GM12878 (cell line): ENCODE measurements around the gene EPB41L2. TPM values are rescaled to one million over a fixed set of nuclear protein-coding genes. Genes with fewer than 3 reads are reported as not detected.

ENCODE experiments used
- ATAC-seq: fragments of 200-7000 bp; cut with Tn5 transposase; 3 replicates; pipeline ENCODE4 v1.9.1; 2020; ENCODE audit warnings: mild to moderate bottlenecking, moderate library complexity
- BruUV-seq: library from RNA; stranded (reverse); fragments of 400-500 nt; replicated peaks from 2 replicates; lab custom pipeline; 2021; lab: Mats Ljungman, UMichigan
- CTCF ChIA-PET: fragments of 300-600 bp; sonication (Branson Sonifier 250); formaldehyde crosslinking; extraction: SDS; loops from one replicate; lab custom pipeline; 2021; ENCODE audit warnings: inconsistent platforms; lab: Yijun Ruan, JAX
- POLR2A ChIA-PET: fragments of 350-600 bp; formaldehyde crosslinking; extraction: SDS; loops from one replicate; lab custom pipeline; 2021; ENCODE audit warnings: inconsistent platforms; lab: Charles Lee
- RAD21 ChIA-PET: fragments of 300-600 bp; sonication (Branson Sonifier 250); formaldehyde crosslinking; loops from one replicate; lab custom pipeline; 2023; ENCODE audit warnings: antibody characterized with exemption; ENCODE audit not compliant: unreplicated experiment; lab: Charles Lee
- SMC1A ChIA-PET: fragments of 300-600 bp; sonication (Branson Sonifier 250); formaldehyde crosslinking; loops from one replicate; lab custom pipeline; 2023; ENCODE audit not compliant: unreplicated experiment, uncharacterized antibody; lab: Charles Lee
- DNase-seq: peaks from one replicate; pipeline ENCODE4 v3.0.0-alpha.2; 2011; ENCODE audit warnings: low read depth, low spot score
- FAIRE-seq: peaks from 3 replicates; lab custom pipeline; 2011; peaks lifted over from hg19 to GRCh38; lab: Jason Lieb, UNC
- H2AFZ ChIP-seq: 2 replicates; pipeline ENCODE4 v1.6.0; 2011; ENCODE audit warnings: low read depth, low read length, control low read depth; ENCODE audit not compliant: control insufficient read depth
- H3K27ac ChIP-seq: 2 replicates; pipeline ENCODE4 v1.5.1; 2011; ENCODE audit warnings: control low read depth; ENCODE audit not compliant: control insufficient read depth, insufficient read depth
- H3K27me3 ChIP-seq, 2 experiments: replicated peaks in 1 of 2; 2 replicates each; pipeline versions ENCODE4 v1.6.0 to v1.6.1; 2011; ENCODE audit warnings: low read length in 1 of 2; ENCODE audit not compliant: control insufficient read depth in 2 of 2, insufficient read depth in 2 of 2
- H3K36me3 ChIP-seq, 2 experiments: 2 replicates each; pipeline ENCODE4 v1.5.1; 2011; ENCODE audit warnings: low read length in 1 of 2; ENCODE audit not compliant: control insufficient read depth in 2 of 2, insufficient read depth in 2 of 2
- H3K4me1 ChIP-seq: 2 replicates; pipeline ENCODE4 v1.6.1; 2011; ENCODE audit warnings: mild to moderate bottlenecking, low read length, moderate library complexity, mixed read lengths; ENCODE audit not compliant: control insufficient read depth, insufficient read depth
- H3K4me2 ChIP-seq: 2 replicates; pipeline ENCODE4 v1.6.0; 2011; ENCODE audit warnings: control low read depth; ENCODE audit not compliant: control insufficient read depth, insufficient read depth
- H3K4me3 ChIP-seq: fragments of 200-600 bp; sonication (generic); 2 replicates; pipeline ENCODE4 v1.5.1; 2016
- H3K79me2 ChIP-seq: 2 replicates; pipeline ENCODE4 v1.6.0; 2011; ENCODE audit warnings: low read length; ENCODE audit not compliant: control insufficient read depth, insufficient read depth
- H3K9ac ChIP-seq: 2 replicates; pipeline ENCODE4 v1.8.0; 2011; ENCODE audit warnings: low read length, control low read depth, mixed read lengths; ENCODE audit not compliant: control insufficient read depth, insufficient read depth
- H3K9me3 ChIP-seq: replicated peaks from 3 replicates; pipeline ENCODE4 v1.5.1; 2011; ENCODE audit warnings: mild to moderate bottlenecking, low read length; ENCODE audit not compliant: control insufficient read depth, insufficient read depth
- H4K20me1 ChIP-seq: 2 replicates; pipeline ENCODE4 v1.6.0; 2011; ENCODE audit not compliant: control insufficient read depth, insufficient read depth
- DPF2 ChIP-seq: fragments of 450-650 bp; IDR thresholded peaks from 2 replicates; pipeline ENCODE4 v1.6.1; 2017; ENCODE audit warnings: mild to moderate bottlenecking
- ETV6 ChIP-seq, 2 experiments: fragments of 450-650 bp in 1 of 2; IDR thresholded peaks in 1 of 2; conservative IDR thresholded peaks in 1 of 2; 2 replicates each; pipeline ENCODE4 v1.6.1; 2014; ENCODE audit warnings: antibody characterized with exemption in 1 of 2, borderline replicate concordance in 1 of 2, low read depth in 1 of 2, mild to moderate bottlenecking in 1 of 2, moderate library complexity in 1 of 2
- IKZF2 ChIP-seq, 2 experiments: fragments of 450-650 bp; IDR thresholded peaks; 2 replicates each; pipeline ENCODE4 v1.6.1; 2017; ENCODE audit warnings: mild to moderate bottlenecking in 2 of 2, moderate library complexity in 2 of 2
- IRF3 ChIP-seq: fragments of 450-650 bp; IDR thresholded peaks from 2 replicates; pipeline ENCODE4 v1.6.1; 2014; ENCODE audit warnings: mild to moderate bottlenecking
- NFIC ChIP-seq: IDR thresholded peaks from 2 replicates; pipeline ENCODE4 v1.6.1; 2012; ENCODE audit warnings: low read depth, mild to moderate bottlenecking, inconsistent platforms, low read length, moderate library complexity
- NFXL1 ChIP-seq: fragments of 450-650 bp; IDR thresholded peaks from 2 replicates; pipeline ENCODE4 v1.6.1; 2017; ENCODE audit warnings: antibody characterized with exemption, mild to moderate bottlenecking, borderline replicate concordance
- NFYA ChIP-seq: IDR thresholded peaks from 2 replicates; pipeline ENCODE4 v1.6.1; 2011; ENCODE audit warnings: low read depth, mild to moderate bottlenecking, low read length, improper control_type of control experiment, borderline replicate concordance
- WGBS: methylation state at CpG from one replicate; pipeline ENCODE4 v1.1.6; 2016; ENCODE audit warnings: low lambda C conversion rate; ENCODE audit not compliant: insufficient replicate concordance, insufficient coverage; ENCODE audit errors: missing lambda C conversion rate; 5-methylcytosine and 5-hydroxymethylcytosine counted together
- in situ Hi-C: fragments of 300-500 bp; cut with MboI; formaldehyde crosslinking; loops from 9 replicates; pipeline ENCODE4 v1.14.3; 2018; ENCODE audit warnings: mixed read lengths
- intact Hi-C: fragments of 100-400 bp; cut with micrococcal nuclease; formaldehyde crosslinking; loops from one replicate; pipeline ENCODE4 v1.14.2; 2022; ENCODE audit not compliant: unreplicated experiment
- polyA plus RNA-seq, 11 experiments: library from polyadenylated mRNA; depleted of rRNA in 4 of 11; unstranded in 6 of 11; stranded (reverse) in 5 of 11; fragments of >200 nt; fragmentation: Nextera tagmentation in 4 of 11; fragmentation: Illumina TruSeq in 1 of 11; extraction: Ambion mirVana in 4 of 11; extraction: Trizol in 1 of 11; gene quantifications; 1 replicate in 1 of 11; 2 replicates in 10 of 11; pipeline versions ENCODE4 v1.2.1 to v1.2.3, GENCODE V29; 2011 to 2016; ENCODE audit warnings: inconsistent platforms in 2 of 11, missing spikeins in 2 of 11, low read depth in 1 of 11
- total RNA-seq, 4 experiments: library from RNA; depleted of rRNA in 3 of 4; stranded (reverse); fragments of >200 nt in 3 of 4; fragmentation: Illumina TruSeq in 1 of 4; extraction: Trizol in 1 of 4; gene quantifications; 2 replicates each; pipeline versions ENCODE4 v1.2.1 to v1.2.3, GENCODE V29; 2013 to 2021

The EPB41L2 gene
- total and polyA plus RNA-seq, 10 of the 15 experiments (the other 5 are each of a cell fraction or from before 2014, with no cell fraction given) = 7.4 to 41.6 (median 19.0) TPM

GRCh38 chr6:131007286-131007685 lies 55.8 kb downstream of the EPB41L2 start:
- in situ Hi-C loops = no loop called here
- ChIA-PET CTCF (no interaction called here), POLR2A (no interaction called here)

GRCh38 chr6:131005439-131006016 lies 57.5 kb downstream of the EPB41L2 start:
- ChIA-PET POLR2A (no interaction called here), CTCF (no interaction called here), SMC1A (interaction anchor here (0.8 to 1.2 kb wide), 2 partner anchors 13 to 55 kb away, joined by 4 read pairs; no protein-coding TSS in a partner anchor), RAD21 (interaction anchor here (1.2 kb wide), 1 partner anchor 111 kb away, joined by 7 read pairs; no protein-coding TSS in a partner anchor)
- Histone ChIP-seq H3K27me3 (no peaks in the 10 kb centered on the region), H3K9me3 (no peaks in the 10 kb centered on the region; the same call in none of the 3 replicates), H3K27ac (no peak overlapping the region), H2AFZ (no peak overlapping the region), H3K4me2 (no peak overlapping the region), H3K4me1 (no peaks in the 10 kb centered on the region), H3K9ac (no peak overlapping the region), H3K36me3 (no peaks in the 10 kb centered on the region), H3K4me3 (no peak overlapping the region), H4K20me1 (no peaks in the 10 kb centered on the region), H3K79me2 (no peaks in the 10 kb centered on the region; the same call in 1 of the 2 replicates)
- WGBS = 80% methylated on average over 3 of the region's 3 CpGs
- FAIRE-seq (no peak), DNase-seq (no peak), ATAC-seq (no peak)
- intact Hi-C loops = no loop called here
- TF ChIP-seq DPF2 (no peak), ETV6 (conservative IDR thresholded peaks at IDR 0.05 in 1 of 2, IDR thresholded peaks at IDR 0.05 in 1 of 2; ENCODE audit: borderline replicate concordance in 1 of 2, low read depth in 1 of 2) (no peak)
- in situ Hi-C loops = no loop called here
- BruUV-seq = no TSS peak

More at GRCh38 chr6:131007286-131007685, 55.8 kb downstream of the EPB41L2 start:
- H3K36me3 ChIP-seq = no peaks in the 10 kb centered on the region
- H3K79me2 ChIP-seq = no peaks in the 10 kb centered on the region
- RAD21 ChIA-PET = no interaction called here
- WGBS = 88% methylated on average over 5 of the region's 5 CpGs
- no peaks in the 10 kb centered on the region; the same call in none of the 3 replicates for H3K9me3 ChIP-seq
- H2AFZ ChIP-seq = no peak overlapping the region
- no peaks in the 10 kb centered on the region for H3K4me1 ChIP-seq
- DNase-seq = no peak
- intact Hi-C loops = no loop called here
- BruUV-seq = no TSS peak
- SMC1A ChIA-PET = no interaction called here
- TF ChIP-seq NFYA (no peak), NFIC (no peak), NFXL1 (no peak), IKZF2 (IDR thresholded peaks at IDR 0.05) (no peak), IRF3 (no peak)
- TF ChIP-seq, all 136 proteins: peak for 0
- Histone ChIP-seq H4K20me1 (no peaks in the 10 kb centered on the region), H3K27me3 (no peaks in the 10 kb centered on the region), H3K27ac (no peak overlapping the region), H3K4me2 (no peak overlapping the region), H3K4me3 (no peak overlapping the region), H3K9ac (no peak overlapping the region)
- ATAC-seq (no peak), FAIRE-seq (no peak)
